ENCODE data around the gene TPM1. TPM values are rescaled to one million over a fixed set of nuclear protein-coding genes. Genes with fewer than 3 reads are reported as not detected.

The TPM1 gene
- total and polyA plus RNA-seq, 2 experiments from 2014 or later: 291 to 353 TPM

DNA sequence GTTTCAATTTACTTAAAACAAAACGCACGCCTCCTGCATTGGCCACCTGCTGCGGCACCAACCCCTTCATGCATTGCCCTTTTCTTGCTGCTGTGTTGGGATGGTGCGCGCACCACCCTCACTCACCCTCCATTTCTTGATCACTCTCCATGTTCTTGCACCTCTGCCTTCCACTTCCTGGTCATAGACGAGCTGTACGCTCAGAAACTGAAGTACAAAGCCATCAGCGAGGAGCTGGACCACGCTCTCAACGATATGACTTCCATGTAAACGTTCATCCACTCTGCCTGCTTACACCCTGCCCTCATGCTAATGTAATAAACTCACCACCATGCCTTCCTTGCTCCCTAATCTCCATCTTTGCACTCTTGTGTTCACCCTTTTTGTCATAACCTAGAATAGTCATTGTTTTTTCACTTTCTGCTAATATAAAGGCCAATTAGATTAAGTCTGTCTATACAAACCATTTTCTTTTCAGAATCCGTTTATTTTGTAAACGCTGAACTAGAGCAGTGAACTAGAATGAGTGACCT is 21.4 kb downstream of the TPM1 start:
- H4K20me1 ChIP-seq (ENCODE audit: insufficient read depth, poor library complexity, severe bottlenecking): no peaks in the 10 kb centered on the region
- no peak overlapping the region for H3K27ac ChIP-seq
- H3K4me1 ChIP-seq (ENCODE audit: insufficient read depth): no peaks in the 10 kb centered on the region
- 97% methylated on average over 13 of the region's 13 CpGs for WGBS (ENCODE audit: low lambda C conversion rate, missing lambda C conversion rate)
- no peak overlapping the region for H3K4me3 ChIP-seq
- DNase-seq (ENCODE audit: low spot score): no peak
- H3K27me3 ChIP-seq: no peaks in the 10 kb centered on the region
- H3K79me2 ChIP-seq: peaks cover 4% of the 10 kb centered on the region
- H3K9me3 ChIP-seq (ENCODE audit: low read depth): no peaks in the 10 kb centered on the region
- TF ChIP-seq EZH2 (IDR thresholded peaks at IDR 0.05; ENCODE audit: borderline replicate concordance) (no peak), CTCF (IDR thresholded peaks at IDR 0.05; ENCODE audit: poor library complexity) (no peak), EZH2phosphoT487 (IDR thresholded peaks at IDR 0.05; ENCODE audit: low read depth, severe bottlenecking, unreplicated experiment) (no peak)
- no peak overlapping the region for H2AFZ ChIP-seq
- H3K36me3 ChIP-seq (replicated peaks; ENCODE audit: insufficient read depth, low read depth): peaks cover 10% of the 10 kb centered on the region
- no peaks in the 10 kb centered on the region for H3K9me2 ChIP-seq (replicated peaks; ENCODE audit: insufficient read depth)
- no peak overlapping the region for H3K4me2 ChIP-seq

- H3K4me3 ChIP-seq: no peak overlapping the region
- 77% methylated on average over 8 of the region's 8 CpGs for WGBS (ENCODE audit: low lambda C conversion rate, missing lambda C conversion rate)
- H3K4me1 ChIP-seq (ENCODE audit: insufficient read depth): no peaks in the 10 kb centered on the region
- no peaks in the 10 kb centered on the region for H3K9me3 ChIP-seq (ENCODE audit: low read depth)
- no peaks in the 10 kb centered on the region for H3K9me2 ChIP-seq (replicated peaks; ENCODE audit: insufficient read depth)
- no peak overlapping the region for H3K27ac ChIP-seq
- H2AFZ ChIP-seq: no peak overlapping the region
- H4K20me1 ChIP-seq (ENCODE audit: insufficient read depth, poor library complexity, severe bottlenecking): no peaks in the 10 kb centered on the region
- H3K79me2 ChIP-seq: peaks cover 4% of the 10 kb centered on the region
- H3K27me3 ChIP-seq: no peaks in the 10 kb centered on the region
- no peak overlapping the region for H3K4me2 ChIP-seq
- peaks cover 10% of the 10 kb centered on the region for H3K36me3 ChIP-seq (replicated peaks; ENCODE audit: insufficient read depth, low read depth)
- DNase-seq (ENCODE audit: low spot score): no peak
- no peak for TF ChIP-seq CTCF (IDR thresholded peaks at IDR 0.05; ENCODE audit: poor library complexity)
- TF ChIP-seq EZH2 (IDR thresholded peaks at IDR 0.05; ENCODE audit: borderline replicate concordance): no peak
- TF ChIP-seq EZH2phosphoT487 (IDR thresholded peaks at IDR 0.05; ENCODE audit: low read depth, severe bottlenecking, unreplicated experiment): no peak
Measured at GRCh38 chr15:63065262-63066221, 23.0 kb downstream of the TPM1 start.

- no peak overlapping the region for H3K27ac ChIP-seq
- H3K9me3 ChIP-seq (ENCODE audit: low read depth): no peaks in the 10 kb centered on the region
- H2AFZ ChIP-seq: no peak overlapping the region
- H3K36me3 ChIP-seq (replicated peaks; ENCODE audit: insufficient read depth, low read depth): peaks cover 10% of the 10 kb centered on the region
- H4K20me1 ChIP-seq (ENCODE audit: insufficient read depth, poor library complexity, severe bottlenecking): no peaks in the 10 kb centered on the region
- H3K4me2 ChIP-seq: no peak overlapping the region
- DNase-seq (ENCODE audit: low spot score): no peak
- no peak for TF ChIP-seq EZH2phosphoT487 (IDR thresholded peaks at IDR 0.05; ENCODE audit: low read depth, severe bottlenecking, unreplicated experiment)
- TF ChIP-seq EZH2 (IDR thresholded peaks at IDR 0.05; ENCODE audit: borderline replicate concordance): no peak
- TF ChIP-seq CTCF (IDR thresholded peaks at IDR 0.05; ENCODE audit: poor library complexity): no peak
- H3K4me1 ChIP-seq (ENCODE audit: insufficient read depth): no peaks in the 10 kb centered on the region
- H3K79me2 ChIP-seq: peaks cover 4% of the 10 kb centered on the region
- no peaks in the 10 kb centered on the region for H3K27me3 ChIP-seq
- 76% methylated on average over 3 of the region's 3 CpGs for WGBS (ENCODE audit: low lambda C conversion rate, missing lambda C conversion rate)
- H3K9me2 ChIP-seq (replicated peaks; ENCODE audit: insufficient read depth): no peaks in the 10 kb centered on the region
- no peak overlapping the region for H3K4me3 ChIP-seq
Measured at GRCh38 chr15:63066272-63066671, 23.7 kb downstream of the TPM1 start.
